SK-N-DZ (cell line): ENCODE results near the gene MYEOV.
A peak's percentile ranks its signal among the peaks of the same experiment; 100 is the strongest.

Experiments used
- DNase-seq: peaks from one replicate; pipeline ENCODE4 v3.0.0-alpha.2; 2015; ENCODE audit warnings: low spot score

The MYEOV gene

GRCh38 chr11:69286374-69287371, 7.3 kb upstream of the MYEOV start:
- no peak for DNase-seq

GRCh38 chr11:69287968-69288882, 5.7 kb upstream of the MYEOV start:
- peak; percentile 49 for DNase-seq

GRCh38 chr11:69288883-69289242, 5.1 kb upstream of the MYEOV start:
- no peak for DNase-seq

- DNase-seq = no peak
Measured at GRCh38 chr11:69290806-69291205, 3.1 kb upstream of the MYEOV start.

- DNase-seq = no peak
Measured at GRCh38 chr11:69291459-69292110, 2.4 kb upstream of the MYEOV start.

GRCh38 chr11:69292221-69292648, 1.7 kb upstream of the MYEOV start:
- DNase-seq = no peak

GRCh38 chr11:69293087-69293486, 868 bp upstream of the MYEOV start:
- no peak for DNase-seq

GRCh38 chr11:69294571-69295078, 670 bp downstream of the MYEOV start:
- no peak for DNase-seq

- DNase-seq = no peak
Measured at GRCh38 chr11:69295079-69295994, 1.4 kb downstream of the MYEOV start.

- DNase-seq = no peak
Measured at GRCh38 chr11:69295995-69296889, 2.3 kb downstream of the MYEOV start.

- peak; percentile 65 for DNase-seq
Measured at GRCh38 chr11:69296890-69297786, 3.2 kb downstream of the MYEOV start.

- no peak for DNase-seq
Measured at GRCh38 chr11:69297787-69298266, 3.9 kb downstream of the MYEOV start.

- no peak for DNase-seq
Measured at GRCh38 chr11:69298267-69299022, 4.5 kb downstream of the MYEOV start.

GRCh38 chr11:69299023-69299461, 5.1 kb downstream of the MYEOV start:
- DNase-seq = no peak

- no peak for DNase-seq
Measured at GRCh38 chr11:69299572-69299971, 5.6 kb downstream of the MYEOV start.

- DNase-seq = no peak
Measured at GRCh38 chr11:69300120-69301060, 6.4 kb downstream of the MYEOV start.
